ENCODE results near the gene HCN2.

Gene HCN2

GRCh38 chr19:589693-590395, at the start of gene HCN2:
Gene HCN2 (plus strand): TSS chr19:589881. CDS start chr19:589946, 65 bp downstream.
- no peak for DNase-seq (ENCODE audit: low spot score)
- FAIRE-seq: no peak

GRCh38 chr19:540867-541637, 48.6 kb upstream of the HCN2 start:
- FAIRE-seq: no peak
- no peak for DNase-seq (ENCODE audit: low spot score)

GRCh38 chr19:541699-542098, 48.0 kb upstream of the HCN2 start:
- no peak for DNase-seq (ENCODE audit: low spot score)
- no peak for FAIRE-seq

- no peak for FAIRE-seq
These were observed 47.4 kb upstream of the HCN2 start for GRCh38 chr19:542173-542866.

GRCh38 chr19:543910-544608, 45.6 kb upstream of the HCN2 start, which contains the start of gene GZMM:
Gene GZMM (plus strand): TSS chr19:544053. CDS start chr19:544072, 19 bp downstream.
- DNase-seq (ENCODE audit: low spot score) (no peak), FAIRE-seq (no peak)

More at GRCh38 chr19:542173-542866, 47.4 kb upstream of the HCN2 start:
- no peak for DNase-seq (ENCODE audit: low spot score)

- DNase-seq (ENCODE audit: low spot score) (no peak), FAIRE-seq (no peak)
These were observed 42.6 kb upstream of the HCN2 start for GRCh38 chr19:547117-547516.

- no peak for DNase-seq (ENCODE audit: low spot score)
- no peak for FAIRE-seq
These were observed 41.6 kb upstream of the HCN2 start for GRCh38 chr19:547836-548720.

- no peak for FAIRE-seq
- DNase-seq (ENCODE audit: low spot score): no peak
These were observed 40.5 kb upstream of the HCN2 start for GRCh38 chr19:548886-549830.

- DNase-seq (ENCODE audit: low spot score) (no peak), FAIRE-seq (no peak)
These were observed 34.9 kb upstream of the HCN2 start for GRCh38 chr19:554817-555216.

- FAIRE-seq (no peak), DNase-seq (ENCODE audit: low spot score) (no peak)
These were observed 34.2 kb upstream of the HCN2 start for GRCh38 chr19:555474-555808.

GRCh38 chr19:556611-557382, 32.9 kb upstream of the HCN2 start:
- DNase-seq (ENCODE audit: low spot score): no peak

GRCh38 chr19:558770-559439, 30.8 kb upstream of the HCN2 start:
- no peak for FAIRE-seq
- no peak for DNase-seq (ENCODE audit: low spot score)

More at GRCh38 chr19:556611-557382, 32.9 kb upstream of the HCN2 start:
- FAIRE-seq: no peak

GRCh38 chr19:560121-560520, 29.6 kb upstream of the HCN2 start:
- DNase-seq (ENCODE audit: low spot score) (no peak), FAIRE-seq (no peak)

- DNase-seq (ENCODE audit: low spot score) (no peak), FAIRE-seq (no peak)
These were observed 23.3 kb upstream of the HCN2 start for GRCh38 chr19:566403-566802.

- no peak for FAIRE-seq
- no peak for DNase-seq (ENCODE audit: low spot score)
These were observed 22.8 kb upstream of the HCN2 start for GRCh38 chr19:566844-567243.

GRCh38 chr19:567296-567900, 22.3 kb upstream of the HCN2 start:
- DNase-seq (ENCODE audit: low spot score) (no peak), FAIRE-seq (no peak)

- FAIRE-seq (no peak), DNase-seq (ENCODE audit: low spot score) (no peak)
These were observed 19.4 kb upstream of the HCN2 start for GRCh38 chr19:570251-570686.

Data from urothelium cell line (cell line).